GM23338 (cell line): Measurements from ENCODE around the gene DHRS4.
"Not testable (repeated sequence)": the region's sequence is repeated elsewhere in the genome, so short reads cannot be mapped to it uniquely, and the experiment has no call there.

Experiments
- CTCF ChIP-seq, 2 experiments: fragments of 200-600 bp in 1 of 2; sonication (generic) in 1 of 2; conservative IDR thresholded peaks; 2 replicates each; pipeline versions ENCODE4 v1.5.1 to v1.6.1; 2016 to 2017; ENCODE audit warnings: antibody characterized with exemption in 2 of 2, low read depth in 2 of 2, mild to moderate bottlenecking in 2 of 2, moderate library complexity in 1 of 2
- POLR2AphosphoS5 ChIP-seq: IDR thresholded peaks from 2 replicates; pipeline ENCODE4 v1.6.1; 2016; ENCODE audit warnings: antibody characterized with exemption, low read depth

DNA sequence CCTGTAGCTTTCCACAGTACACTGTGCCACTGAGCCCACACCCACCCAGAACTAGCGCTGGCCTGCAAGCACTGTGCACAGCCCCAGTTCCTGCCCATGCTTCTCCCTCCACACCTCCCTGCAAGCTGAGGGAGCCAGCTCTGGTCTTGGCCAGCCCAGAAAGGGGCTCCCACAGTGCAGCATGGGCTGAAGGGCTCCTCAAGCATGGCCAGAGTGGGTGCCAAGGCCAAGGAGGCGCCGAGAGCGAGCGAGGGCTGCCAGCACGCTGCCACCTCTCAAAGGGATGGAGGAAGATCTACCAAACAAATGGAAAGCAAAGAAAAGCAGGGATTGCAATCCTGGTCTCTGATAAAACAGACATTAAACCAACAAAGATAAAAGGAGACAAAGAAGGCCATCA lies 62.2 kb downstream of the DHRS4 start:
- TF ChIP-seq CTCF (conservative IDR thresholded peaks at IDR 0.05; ENCODE audit: low read depth in 2 of 2); POLR2AphosphoS5: not testable (repeated sequence)
